B cell (primary cell): Measurements from ENCODE around the gene HES7. TPM values are rescaled to one million over a fixed set of nuclear protein-coding genes. Genes with fewer than 3 reads are reported as not detected.

Source experiments
- ATAC-seq: fragments of 200-7000 bp; cut with Tn5 transposase; one replicate; pipeline ENCODE4 v1.10.0; 2021; ENCODE audit warnings: low read depth, mild to moderate bottlenecking, moderate number of reproducible peaks, moderate library complexity
- CTCF ChIA-PET: fragments of 350-600 bp; sonication (Branson Sonifier 250); formaldehyde crosslinking; loops from one replicate; lab custom pipeline; 2021; ENCODE audit warnings: antibody characterized with exemption, inconsistent platforms; lab: Charles Lee
- POLR2A ChIA-PET: fragments of 350-600 bp; sonication (Branson Sonifier 250); formaldehyde crosslinking; loops from one replicate; lab custom pipeline; 2021; ENCODE audit warnings: antibody characterized with exemption; lab: Charles Lee
- DNase-seq: peaks from one replicate; pipeline ENCODE4 v3.0.0; 2013
- H2AFZ ChIP-seq: 2 replicates; pipeline ENCODE4 v1.6.1; 2012; ENCODE audit warnings: mild to moderate bottlenecking, low read depth, low read length; ENCODE audit not compliant: insufficient read depth, poor library complexity, severe bottlenecking
- H3K27ac ChIP-seq, 2 donors: 1 replicate in 1 of 2; 2 replicates in 1 of 2; pipeline ENCODE4 v1.5.1; 2012 to 2013; ENCODE audit warnings: low read length in 2 of 2, mild to moderate bottlenecking in 2 of 2, moderate library complexity in 1 of 2
- H3K27me3 ChIP-seq, 4 experiments: fragments of 200-600 bp in 1 of 4; sonication (generic) in 1 of 4; replicated peaks in 1 of 4; 1 replicate in 2 of 4; 2 replicates in 2 of 4; pipeline versions ENCODE4 v1.6.1 to v1.7.0; 2013 to 2016; ENCODE audit warnings: low read length in 3 of 4, mild to moderate bottlenecking in 2 of 4, mixed read lengths in 1 of 4, moderate library complexity in 1 of 4; ENCODE audit not compliant: insufficient read depth in 4 of 4, control insufficient read depth in 3 of 4; ENCODE audit errors: control extremely low read depth in 1 of 4
- H3K36me3 ChIP-seq, 2 experiments: replicated peaks in 1 of 2; 1 replicate in 1 of 2; 2 replicates in 1 of 2; pipeline versions ENCODE4 v1.6.1 to v1.7.1; 2013; ENCODE audit warnings: low read length in 1 of 2; ENCODE audit not compliant: insufficient read depth in 2 of 2, control insufficient read depth in 1 of 2; ENCODE audit errors: control extremely low read depth in 1 of 2, extremely low read depth in 1 of 2
- H3K4me1 ChIP-seq, 2 donors: fragments of 200-600 bp in 1 of 2; sonication (generic) in 1 of 2; 1 replicate in 1 of 2; 2 replicates in 1 of 2; pipeline versions ENCODE4 v1.5.1 to v1.6.1; 2013 to 2017; ENCODE audit warnings: low read length in 2 of 2; ENCODE audit not compliant: control insufficient read depth in 2 of 2, insufficient read depth in 2 of 2
- H3K4me2 ChIP-seq: replicated peaks from 2 replicates; pipeline ENCODE3; 2012; ENCODE audit warnings: mild to moderate bottlenecking, low read depth, low read length; ENCODE audit not compliant: poor library complexity, severe bottlenecking
- H3K4me3 ChIP-seq, 5 experiments: fragments of 200-600 bp in 1 of 5; sonication (generic) in 1 of 5; 1 replicate in 3 of 5; 2 replicates in 2 of 5; pipeline versions ENCODE4 v1.5.1 to v1.7.0; 2011 to 2016; ENCODE audit warnings: low read length in 4 of 5, mild to moderate bottlenecking in 4 of 5, low read depth in 2 of 5, control low read depth in 1 of 5, moderate library complexity in 1 of 5; ENCODE audit not compliant: insufficient read depth in 1 of 5; ENCODE audit errors: control extremely low read depth in 1 of 5, extremely low read depth in 1 of 5
- H3K79me2 ChIP-seq: fragments of 200-600 bp; sonication (generic); one replicate; pipeline ENCODE4 v1.6.0; 2016; ENCODE audit warnings: low read length; ENCODE audit not compliant: control insufficient read depth, insufficient read depth
- H3K9ac ChIP-seq: fragments of 200-600 bp; sonication (generic); 2 replicates; pipeline ENCODE4 v1.6.1; 2017; ENCODE audit warnings: mild to moderate bottlenecking, low read length, moderate library complexity
- H3K9me3 ChIP-seq, 3 donors: one replicate each; pipeline versions ENCODE4 v1.6.1 to v1.7.1; 2013; ENCODE audit warnings: low read length in 2 of 3; ENCODE audit not compliant: control insufficient read depth in 2 of 3, insufficient read depth in 1 of 3; ENCODE audit errors: control extremely low read depth in 1 of 3
- H4K20me1 ChIP-seq: 2 replicates; pipeline ENCODE4 v1.6.0; 2012; ENCODE audit warnings: mild to moderate bottlenecking, low read length; ENCODE audit not compliant: insufficient read depth, control insufficient read depth, poor library complexity, severe bottlenecking
- H3K27ac Mint-ChIP-seq: one replicate; pipeline ENCODE4 v1.8.0; 2021; ENCODE audit warnings: mixed read lengths
- H3K27me3 Mint-ChIP-seq: one replicate; pipeline ENCODE4 v1.8.0; 2021; ENCODE audit warnings: mixed read lengths
- H3K4me1 Mint-ChIP-seq: one replicate; pipeline ENCODE4 v1.8.0; 2021; ENCODE audit warnings: mixed read lengths
- H3K4me3 Mint-ChIP-seq: one replicate; pipeline ENCODE4 v1.8.0; 2021; ENCODE audit warnings: mixed read lengths
- H3K9me3 Mint-ChIP-seq: one replicate; pipeline ENCODE4 v1.8.0; 2022; ENCODE audit warnings: mixed read lengths; ENCODE audit not compliant: insufficient read depth
- EZH2 ChIP-seq: IDR thresholded peaks from 2 replicates; pipeline ENCODE4 v1.6.1; 2012; ENCODE audit warnings: borderline replicate concordance, low read depth, mild to moderate bottlenecking, moderate library complexity, low read length; ENCODE audit not compliant: insufficient read depth, poor library complexity, severe bottlenecking
- WGBS: methylation state at CpG from one replicate; pipeline ENCODE4 v1.1.5; 2013; ENCODE audit warnings: missing lambda C conversion rate; ENCODE audit not compliant: insufficient coverage; 5-methylcytosine and 5-hydroxymethylcytosine counted together
- intact Hi-C: fragments of 100-400 bp; cut with micrococcal nuclease; formaldehyde crosslinking; loops from one replicate; pipeline ENCODE4 v1.10.0; 2022
- polyA plus RNA-seq: library from polyadenylated mRNA; depleted of rRNA; stranded (reverse); fragments of >200 nt; gene quantifications from 2 replicates; pipeline ENCODE4 v1.2.3, GENCODE V29; 2012
- total RNA-seq, 2 donors: library from RNA; stranded (reverse); fragments of 120-200 nt in 1 of 2; gene quantifications; 1 replicate in 1 of 2; 2 replicates in 1 of 2; pipeline versions ENCODE4 v1.2.3 to v1.2.4, GENCODE V29; 2013 to 2022
- TF ChIP-seq, protein P1 (sequence below): fragments of 200-600 bp; IDR thresholded peaks from one replicate; pipeline ENCODE4 v1.8.0; 2022; ENCODE audit warnings: antibody characterized with exemption, mild to moderate bottlenecking

The HES7 gene
- total and polyA plus RNA-seq, 2 donors (not counting 1 experiment from before 2014, with no cell fraction given), result 0.34 TPM; not detected in 1

DNA sequence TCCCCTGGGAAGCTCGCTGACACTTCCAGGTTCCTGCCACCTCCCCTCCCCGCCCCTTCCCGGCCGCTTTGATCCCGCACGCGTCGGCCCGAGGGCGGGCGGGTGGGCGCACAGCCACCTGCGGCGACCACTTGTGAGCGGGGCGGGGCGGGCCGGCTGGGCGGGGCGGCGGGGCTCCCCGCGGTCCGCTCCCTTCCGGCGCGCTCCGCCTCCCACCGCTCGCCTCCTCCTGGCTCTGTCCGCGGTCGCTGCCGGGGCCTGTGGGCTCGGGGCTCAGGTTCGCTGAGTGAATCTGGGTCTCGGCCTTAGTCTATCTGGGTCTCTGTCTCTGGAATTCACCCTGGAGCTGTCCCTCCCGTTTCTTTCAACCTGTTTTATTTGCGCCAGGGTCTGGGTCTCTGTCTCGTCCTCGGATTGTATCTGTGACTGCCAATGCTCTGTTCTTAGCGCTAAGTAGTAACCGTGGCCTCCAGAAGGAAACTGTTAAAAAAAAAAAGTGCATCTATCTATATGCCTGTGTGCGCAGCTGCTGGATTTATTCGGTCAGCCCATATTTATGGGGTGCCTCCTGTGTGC lies 2.7 kb upstream of the HES7 start:
- Histone ChIP-seq H3K27me3 (peaks cover 0 to 43% (median 18%) of the 10 kb centered on the region in 4 experiments), H3K4me3 (peak overlapping the region; percentile 70 to 85 (median 72)), H3K9ac (peak overlapping the region; percentile 83), H3K4me2 (peak overlapping the region; percentile 91), H2AFZ (peak overlapping the region; percentile 88), H4K20me1 (peaks cover 34% of the 10 kb centered on the region), H3K27ac (no peak overlapping the region), H3K9me3 (peaks cover 0 to 21% (median 0%) of the 10 kb centered on the region in 3 donors), H3K36me3 (no peaks in the 10 kb centered on the region), H3K79me2 (no peaks in the 10 kb centered on the region), H3K4me1 (peaks cover 45 to 54% of the 10 kb centered on the region in 2 donors)
- intact Hi-C loops, result loop anchor here (1.0 kb wide), 1 partner anchor 12 kb away; no protein-coding TSS in a partner anchor
- Mint-ChIP-seq H3K27me3 (peaks cover 27% of the 10 kb centered on the region), H3K9me3 (no peaks in the 10 kb centered on the region), H3K4me3 (peak overlapping the region; percentile 94), H3K27ac (peak overlapping the region; percentile 83), H3K4me1 (peaks cover 50% of the 10 kb centered on the region)
- ChIA-PET POLR2A (interaction anchor here (0.6 to 2.5 kb wide), 5 partner anchors 12 to 743 kb away, joined by 3 to 7 read pairs (median 3); no protein-coding TSS in a partner anchor), CTCF (interaction anchor here (0.8 to 2.4 kb wide), 9 partner anchors 10 to 174 kb away, joined by 3 to 18 read pairs (median 4); no protein-coding TSS in a partner anchor)
- under 1% methylated on average over 42 of the region's 45 CpGs for WGBS
- TF ChIP-seq EZH2, result no peak
- TF ChIP-seq, protein P1, sequence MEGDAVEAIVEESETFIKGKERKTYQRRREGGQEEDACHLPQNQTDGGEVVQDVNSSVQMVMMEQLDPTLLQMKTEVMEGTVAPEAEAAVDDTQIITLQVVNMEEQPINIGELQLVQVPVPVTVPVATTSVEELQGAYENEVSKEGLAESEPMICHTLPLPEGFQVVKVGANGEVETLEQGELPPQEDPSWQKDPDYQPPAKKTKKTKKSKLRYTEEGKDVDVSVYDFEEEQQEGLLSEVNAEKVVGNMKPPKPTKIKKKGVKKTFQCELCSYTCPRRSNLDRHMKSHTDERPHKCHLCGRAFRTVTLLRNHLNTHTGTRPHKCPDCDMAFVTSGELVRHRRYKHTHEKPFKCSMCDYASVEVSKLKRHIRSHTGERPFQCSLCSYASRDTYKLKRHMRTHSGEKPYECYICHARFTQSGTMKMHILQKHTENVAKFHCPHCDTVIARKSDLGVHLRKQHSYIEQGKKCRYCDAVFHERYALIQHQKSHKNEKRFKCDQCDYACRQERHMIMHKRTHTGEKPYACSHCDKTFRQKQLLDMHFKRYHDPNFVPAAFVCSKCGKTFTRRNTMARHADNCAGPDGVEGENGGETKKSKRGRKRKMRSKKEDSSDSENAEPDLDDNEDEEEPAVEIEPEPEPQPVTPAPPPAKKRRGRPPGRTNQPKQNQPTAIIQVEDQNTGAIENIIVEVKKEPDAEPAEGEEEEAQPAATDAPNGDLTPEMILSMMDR, result no peak
- DNase-seq, result peak; percentile 71
- ATAC-seq, result peak; percentile 48
